ENCODE measurements around the gene SFTA2. TPM values are rescaled to one million over a fixed set of nuclear protein-coding genes. Genes with fewer than 3 reads are reported as not detected.

Gene SFTA2
- total and polyA plus RNA-seq, 12 donors = not detected

GRCh38 chr6:30893666-30894065 is 38.3 kb downstream of the SFTA2 start:
- WGBS, 2 donors = 95 to 96% methylated on average over 8 of the region's 8 CpGs
- intact Hi-C loops (cut with DNase I) = no loop called here
- H3K36me3 ChIP-seq = peaks cover 0 to 96% (median 28%) of the 10 kb centered on the region in 9 donors
- no peaks in the 10 kb centered on the region for H3K9me3 ChIP-seq
- no peak for TF ChIP-seq CTCF (IDR thresholded peaks at IDR 0.05)
- H3K4me3 ChIP-seq = no peak overlapping the region
- no peak overlapping the region for H3K27ac ChIP-seq
- H3K27me3 ChIP-seq = no peaks in the 10 kb centered on the region
- peaks cover 0 to 13% (median 0%) of the 10 kb centered on the region in 9 donors for H3K4me1 ChIP-seq
- DNase-seq = no peak
- ATAC-seq = no peak

- peaks cover 0 to 18% (median 0%) of the 10 kb centered on the region in 9 donors for H3K4me1 ChIP-seq
- no peaks in the 10 kb centered on the region for H3K27me3 ChIP-seq
- no peak for TF ChIP-seq CTCF (IDR thresholded peaks at IDR 0.05)
- no peaks in the 10 kb centered on the region for H3K9me3 ChIP-seq
- peaks cover 0 to 90% (median 28%) of the 10 kb centered on the region in 9 donors for H3K36me3 ChIP-seq
- H3K4me3 ChIP-seq = no peak overlapping the region
- no peak for ATAC-seq
- H3K27ac ChIP-seq = no peak overlapping the region
- no peak for DNase-seq
- WGBS, 2 donors = 88 to 90% methylated on average over 16 of the region's 16 CpGs
- intact Hi-C loops (cut with DNase I) = no loop called here
These were observed 38.9 kb downstream of the SFTA2 start for GRCh38 chr6:30893001-30893591.

- no peaks in the 10 kb centered on the region for H3K9me3 ChIP-seq
- H3K36me3 ChIP-seq = peaks cover 0 to 79% (median 18%) of the 10 kb centered on the region in 9 donors
- H3K4me1 ChIP-seq = peaks cover 0 to 23% (median 0%) of the 10 kb centered on the region in 9 donors
- DNase-seq (no peak), ATAC-seq (no peak)
- intact Hi-C loops (cut with DNase I) = no loop called here
- H3K4me3 ChIP-seq = no peak overlapping the region
- no peaks in the 10 kb centered on the region for H3K27me3 ChIP-seq
- H3K27ac ChIP-seq = no peak overlapping the region
- no peak for TF ChIP-seq CTCF (IDR thresholded peaks at IDR 0.05)
- 91 to 93% methylated on average over 21 of the region's 21 CpGs for WGBS, 2 donors
These were observed 40.0 kb downstream of the SFTA2 start for GRCh38 chr6:30891816-30892538.

- Histone ChIP-seq H3K27me3 (no peaks in the 10 kb centered on the region), H3K36me3 (peaks cover 0 to 73% (median 18%) of the 10 kb centered on the region in 9 donors), H3K4me3 (no peak overlapping the region), H3K4me1 (peaks cover 0 to 28% (median 6%) of the 10 kb centered on the region in 9 donors), H3K27ac (no peak overlapping the region), H3K9me3 (no peaks in the 10 kb centered on the region)
- 92 to 95% methylated on average over 4 of the region's 4 CpGs for WGBS, 2 donors
- DNase-seq = no peak
- no peak for TF ChIP-seq CTCF (IDR thresholded peaks at IDR 0.05)
- no peak for ATAC-seq
- intact Hi-C loops (cut with DNase I) = no loop called here
These were observed 40.6 kb downstream of the SFTA2 start for GRCh38 chr6:30891450-30891723.

Measured in heart right ventricle (tissue), 16 donors.